Activated CD4-positive, alpha-beta T cell treated with anti-CD3 and anti-CD28 coated beads for 36 hours (primary cell): ENCODE data around the gene AMOTL1. TPM values are rescaled to one million over a fixed set of nuclear protein-coding genes. Genes with fewer than 3 reads are reported as not detected.
"Not testable (repeated sequence)": the region's sequence is repeated elsewhere in the genome, so short reads cannot be mapped to it uniquely, and the experiment has no call there.

Experiments used
- ATAC-seq: fragments of 200-7000 bp; cut with Tn5 transposase; one replicate; pipeline ENCODE4 v1.10.0; 2021; ENCODE audit warnings: mild to moderate bottlenecking, moderate library complexity
- CTCF ChIA-PET: fragments of 350-600 bp; sonication (Branson Sonifier 250); formaldehyde crosslinking; loops from one replicate; lab custom pipeline; 2021; ENCODE audit warnings: antibody characterized with exemption; lab: Charles Lee
- POLR2A ChIA-PET: fragments of 350-600 bp; sonication (Branson Sonifier 250); formaldehyde crosslinking; loops from one replicate; lab custom pipeline; 2021; ENCODE audit warnings: antibody characterized with exemption, inconsistent platforms; lab: Charles Lee
- DNase-seq: peaks from one replicate; pipeline ENCODE4 v3.0.0-alpha.2; 2020
- H3K27ac Mint-ChIP-seq: one replicate; pipeline ENCODE4 v1.8.0; 2021; ENCODE audit warnings: mixed read lengths
- H3K27me3 Mint-ChIP-seq: one replicate; pipeline ENCODE4 v1.8.0; 2021; ENCODE audit warnings: mixed read lengths
- H3K36me3 Mint-ChIP-seq: one replicate; pipeline ENCODE4 v1.8.0; 2021; ENCODE audit warnings: low read depth, mixed read lengths
- H3K4me1 Mint-ChIP-seq: one replicate; pipeline ENCODE4 v1.8.0; 2021; ENCODE audit warnings: mixed read lengths
- H3K4me3 Mint-ChIP-seq: one replicate; pipeline ENCODE4 v1.8.0; 2021; ENCODE audit warnings: mild to moderate bottlenecking, moderate library complexity, mixed read lengths
- H3K9me3 Mint-ChIP-seq: one replicate; pipeline ENCODE4 v1.8.0; 2021; ENCODE audit warnings: low read depth, mixed read lengths
- intact Hi-C, 2 experiments: fragments of 100-400 bp; cut with DNase I in 1 of 2; cut with micrococcal nuclease in 1 of 2; formaldehyde crosslinking; loops; one replicate each; pipeline versions ENCODE4 v1.14.2 to v1.15.1; 2022 to 2024; cut with DNase I, micrococcal nuclease
- total RNA-seq, 2 experiments: library from RNA; stranded (reverse); gene quantifications; one replicate each; pipeline ENCODE4 v1.2.3, GENCODE V29; 2021

AMOTL1 gene
- total RNA-seq, 2 experiments from 2014 or later = 1.8 to 2.3 TPM

GRCh38 chr11:94845622-94846021 lies 77.5 kb downstream of the AMOTL1 start:
- Mint-ChIP-seq H3K27me3 (no peaks in the 10 kb centered on the region), H3K9me3 (no peaks in the 10 kb centered on the region), H3K4me1 (no peaks in the 10 kb centered on the region), H3K4me3 (no peak overlapping the region), H3K36me3 (no peaks in the 10 kb centered on the region), H3K27ac (no peak overlapping the region)
- DNase-seq (no peak), ATAC-seq (no peak)
- intact Hi-C loops = no loop called here
- ChIA-PET CTCF (interaction anchor here (0.9 to 1.1 kb wide), 2 partner anchors 10 to 28 kb away, joined by 4 read pairs; no protein-coding TSS in a partner anchor), POLR2A (no interaction called here)

GRCh38 chr11:94849839-94850238 lies 81.7 kb downstream of the AMOTL1 start:
- Mint-ChIP-seq H3K4me1 (no peaks in the 10 kb centered on the region), H3K27ac (no peak overlapping the region), H3K9me3 (no peaks in the 10 kb centered on the region), H3K4me3 (no peak overlapping the region), H3K36me3 (no peaks in the 10 kb centered on the region), H3K27me3 (no peaks in the 10 kb centered on the region)
- DNase-seq (no peak), ATAC-seq (no peak)
- ChIA-PET CTCF (no interaction called here), POLR2A (no interaction called here)
- intact Hi-C loops = no loop called here

- H3K27me3 Mint-ChIP-seq = no peaks in the 10 kb centered on the region
- no peak overlapping the region for H3K4me3 Mint-ChIP-seq
- ChIA-PET POLR2A (no interaction called here), CTCF (no interaction called here)
- no peaks in the 10 kb centered on the region for H3K4me1 Mint-ChIP-seq
- H3K36me3 Mint-ChIP-seq = no peaks in the 10 kb centered on the region
- intact Hi-C loops = no loop called here
- ATAC-seq = no peak
- H3K27ac Mint-ChIP-seq = no peak overlapping the region
- no peaks in the 10 kb centered on the region for H3K9me3 Mint-ChIP-seq
- no peak for DNase-seq
These were observed 83.9 kb downstream of the AMOTL1 start for GRCh38 chr11:94851864-94852636.

GRCh38 chr11:94853288-94853687 lies 85.1 kb downstream of the AMOTL1 start:
- H3K9me3 Mint-ChIP-seq, H3K27me3 Mint-ChIP-seq, H3K36me3 Mint-ChIP-seq, H3K4me1 Mint-ChIP-seq, DNase-seq, H3K27ac Mint-ChIP-seq, intact Hi-C loops, H3K4me3 Mint-ChIP-seq, POLR2A ChIA-PET, ATAC-seq, CTCF ChIA-PET: not testable (repeated sequence)

GRCh38 chr11:94853836-94854235 lies 85.7 kb downstream of the AMOTL1 start:
- CTCF ChIA-PET = no interaction called here
- ATAC-seq = no peak
- POLR2A ChIA-PET = no interaction called here
- H3K4me3 Mint-ChIP-seq = no peak overlapping the region
- DNase-seq = no peak
- H3K9me3 Mint-ChIP-seq = no peaks in the 10 kb centered on the region
- no peaks in the 10 kb centered on the region for H3K27me3 Mint-ChIP-seq
- no peaks in the 10 kb centered on the region for H3K4me1 Mint-ChIP-seq
- H3K27ac Mint-ChIP-seq = no peak overlapping the region
- H3K36me3 Mint-ChIP-seq = no peaks in the 10 kb centered on the region
- intact Hi-C loops = no loop called here

GRCh38 chr11:94854770-94855633 lies 86.8 kb downstream of the AMOTL1 start:
- intact Hi-C loops = no loop called here
- Mint-ChIP-seq H3K4me3 (no peak overlapping the region), H3K27ac (no peak overlapping the region), H3K27me3 (no peaks in the 10 kb centered on the region), H3K36me3 (no peaks in the 10 kb centered on the region), H3K9me3 (no peaks in the 10 kb centered on the region), H3K4me1 (no peaks in the 10 kb centered on the region)
- ChIA-PET CTCF (no interaction called here), POLR2A (no interaction called here)
- DNase-seq (no peak), ATAC-seq (no peak)

- Mint-ChIP-seq H3K9me3 (no peaks in the 10 kb centered on the region), H3K4me1 (no peaks in the 10 kb centered on the region), H3K4me3 (no peak overlapping the region), H3K36me3 (no peaks in the 10 kb centered on the region), H3K27ac (no peak overlapping the region), H3K27me3 (no peaks in the 10 kb centered on the region)
- ATAC-seq (no peak), DNase-seq (no peak)
- CTCF ChIA-PET = no interaction called here
- intact Hi-C loops = no loop called here
- POLR2A ChIA-PET = no interaction called here
These were observed 87.5 kb downstream of the AMOTL1 start for GRCh38 chr11:94855666-94856065.

GRCh38 chr11:94856443-94856842 lies 88.3 kb downstream of the AMOTL1 start:
- POLR2A ChIA-PET = no interaction called here
- Mint-ChIP-seq H3K36me3 (no peaks in the 10 kb centered on the region), H3K27ac (no peak overlapping the region), H3K27me3 (no peaks in the 10 kb centered on the region), H3K4me1 (no peaks in the 10 kb centered on the region), H3K4me3 (no peak overlapping the region), H3K9me3 (no peaks in the 10 kb centered on the region)
- ATAC-seq (no peak), DNase-seq (no peak)
- intact Hi-C loops = no loop called here
- CTCF ChIA-PET = no interaction called here

- ChIA-PET CTCF (no interaction called here), POLR2A (no interaction called here)
- no peaks in the 10 kb centered on the region for H3K9me3 Mint-ChIP-seq
- DNase-seq = no peak
- no peak overlapping the region for H3K4me3 Mint-ChIP-seq
- H3K27me3 Mint-ChIP-seq = no peaks in the 10 kb centered on the region
- ATAC-seq = no peak
- H3K36me3 Mint-ChIP-seq = no peaks in the 10 kb centered on the region
- intact Hi-C loops = no loop called here
- no peaks in the 10 kb centered on the region for H3K4me1 Mint-ChIP-seq
- H3K27ac Mint-ChIP-seq = no peak overlapping the region
These were observed 89.2 kb downstream of the AMOTL1 start for GRCh38 chr11:94857337-94857736.

GRCh38 chr11:94858012-94858705 lies 90.0 kb downstream of the AMOTL1 start:
- H3K27me3 Mint-ChIP-seq = no peaks in the 10 kb centered on the region
- ChIA-PET POLR2A (no interaction called here), CTCF (interaction anchor here (0.6 kb wide), 1 partner anchor 382 kb away, joined by 3 read pairs; no protein-coding TSS in a partner anchor)
- H3K4me3 Mint-ChIP-seq = no peak overlapping the region
- H3K36me3 Mint-ChIP-seq = no peaks in the 10 kb centered on the region
- DNase-seq = no peak
- intact Hi-C loops = no loop called here
- no peak overlapping the region for H3K27ac Mint-ChIP-seq
- no peaks in the 10 kb centered on the region for H3K9me3 Mint-ChIP-seq
- H3K4me1 Mint-ChIP-seq = no peaks in the 10 kb centered on the region
- ATAC-seq = no peak

GRCh38 chr11:94860333-94860732 lies 92.2 kb downstream of the AMOTL1 start:
- ATAC-seq (no peak), DNase-seq (no peak)
- Mint-ChIP-seq H3K9me3 (no peaks in the 10 kb centered on the region), H3K4me1 (no peaks in the 10 kb centered on the region), H3K4me3 (no peak overlapping the region), H3K27ac (no peak overlapping the region), H3K27me3 (no peaks in the 10 kb centered on the region), H3K36me3 (no peaks in the 10 kb centered on the region)
- intact Hi-C loops = no loop called here
- CTCF ChIA-PET = interaction anchor here (0.6 to 2.8 kb wide), 3 partner anchors 10 to 134 kb away, joined by 3 to 8 read pairs (median 3); no protein-coding TSS in a partner anchor
- POLR2A ChIA-PET = no interaction called here
